HG03442 (cell line): ENCODE data around the gene KIAA0586.
"Not testable (repeated sequence)": the region's sequence is repeated elsewhere in the genome, so short reads cannot be mapped to it uniquely, and the experiment has no call there.

Source experiments
- ATAC-seq: cut with Tn5 transposase; IDR thresholded peaks from one replicate; pipeline ENCODE4 v1.9.1; 2021; ENCODE audit warnings: mild to moderate bottlenecking, moderate library complexity; ENCODE audit not compliant: unreplicated experiment

The KIAA0586 gene

GRCh38 chr14:58463147-58463546 lies 35.6 kb downstream of the KIAA0586 start:
- ATAC-seq = no peak

DNA sequence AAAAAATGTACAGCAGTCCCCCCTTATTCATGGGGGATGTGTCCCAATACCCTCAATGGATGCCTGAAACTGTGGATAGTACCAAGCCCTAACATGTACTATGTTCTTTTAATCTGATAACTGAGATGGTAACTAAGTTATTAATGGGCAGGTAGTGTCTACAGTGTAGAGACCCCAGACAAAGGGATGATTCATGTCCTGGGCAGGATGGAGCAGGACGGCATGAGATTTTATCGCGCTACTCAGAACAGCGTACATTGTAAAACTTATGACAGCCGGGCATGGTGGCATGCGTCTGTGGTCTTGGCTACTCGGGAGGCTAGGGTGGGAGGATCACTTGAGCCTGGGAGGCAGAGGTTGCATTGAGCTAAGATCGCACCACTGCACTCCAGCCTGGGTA lies 37.1 kb downstream of the KIAA0586 start:
- no peak for ATAC-seq

DNA sequence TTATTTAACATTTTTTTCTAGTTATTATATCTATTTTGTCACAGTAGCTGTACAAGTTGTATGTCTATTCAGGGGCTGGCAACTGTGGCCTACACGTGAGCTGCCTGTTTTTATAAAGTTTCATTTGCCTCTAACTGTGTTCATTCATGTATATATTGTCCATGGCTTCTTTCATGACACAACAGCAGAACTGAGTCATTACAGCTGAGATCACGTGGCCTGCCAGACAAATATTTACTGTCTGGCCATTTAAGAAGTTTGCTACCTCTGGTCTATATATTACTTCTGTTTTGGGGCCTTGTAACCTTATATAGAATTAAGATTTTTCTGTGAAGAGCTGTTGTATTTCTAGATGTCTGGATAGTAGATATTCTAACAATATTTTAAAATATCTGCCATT lies 37.9 kb downstream of the KIAA0586 start:
- no peak for ATAC-seq

GRCh38 chr14:58466459-58466858 lies 38.9 kb downstream of the KIAA0586 start:
- ATAC-seq = no peak

DNA sequence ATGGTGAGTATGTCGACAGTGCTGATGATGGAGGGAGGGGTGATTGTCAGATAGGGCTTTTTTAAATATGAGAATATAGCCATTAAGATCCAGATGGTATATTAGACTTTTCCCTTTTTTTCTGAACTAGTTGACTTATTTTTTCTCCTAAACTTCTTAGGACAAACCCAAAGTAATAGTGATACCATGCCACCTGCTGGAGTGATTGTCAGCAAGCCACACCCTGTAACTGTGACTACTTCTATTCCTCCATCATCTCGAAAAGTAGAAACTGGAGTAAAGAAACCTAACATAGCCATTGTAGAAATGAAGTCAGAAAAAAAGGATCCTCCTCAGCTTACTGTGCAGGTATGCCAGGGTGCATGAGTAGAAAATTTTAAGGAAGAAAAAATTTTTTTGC lies 40.1 kb downstream of the KIAA0586 start:
- ATAC-seq = no peak

DNA sequence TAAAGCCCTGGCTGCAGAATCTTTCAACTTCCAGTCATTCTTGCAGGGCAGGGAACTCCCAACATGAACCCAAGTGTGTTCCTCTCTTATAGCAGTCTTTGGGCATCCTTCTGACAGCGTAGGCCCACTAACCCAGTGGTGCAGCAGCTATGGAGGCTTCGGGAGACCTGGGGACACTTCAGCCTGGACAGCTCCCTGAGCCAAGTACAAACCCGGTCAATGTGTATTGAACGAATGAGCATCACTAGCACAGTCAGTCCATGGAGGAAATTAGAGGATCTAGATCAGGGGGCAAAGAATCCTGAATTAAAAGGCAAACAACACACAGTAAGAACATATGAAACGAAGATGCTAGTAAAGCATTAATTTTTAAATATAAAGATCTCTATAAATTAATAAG lies 41.8 kb downstream of the KIAA0586 start:
- no peak for ATAC-seq

- no peak for ATAC-seq
These were observed 48.8 kb downstream of the KIAA0586 start for GRCh38 chr14:58476320-58476719.

- ATAC-seq = no peak
These were observed 50.1 kb downstream of the KIAA0586 start for GRCh38 chr14:58477653-58478052.

GRCh38 chr14:58478329-58478728 lies 50.8 kb downstream of the KIAA0586 start:
- not testable (repeated sequence) for ATAC-seq

GRCh38 chr14:58479975-58480374 lies 52.5 kb downstream of the KIAA0586 start:
- ATAC-seq = no peak

GRCh38 chr14:58484176-58484575 lies 56.7 kb downstream of the KIAA0586 start:
- ATAC-seq = no peak

GRCh38 chr14:58488550-58488949 lies 61.0 kb downstream of the KIAA0586 start:
- ATAC-seq = no peak

GRCh38 chr14:58491593-58491992 lies 64.1 kb downstream of the KIAA0586 start:
- no peak for ATAC-seq

DNA sequence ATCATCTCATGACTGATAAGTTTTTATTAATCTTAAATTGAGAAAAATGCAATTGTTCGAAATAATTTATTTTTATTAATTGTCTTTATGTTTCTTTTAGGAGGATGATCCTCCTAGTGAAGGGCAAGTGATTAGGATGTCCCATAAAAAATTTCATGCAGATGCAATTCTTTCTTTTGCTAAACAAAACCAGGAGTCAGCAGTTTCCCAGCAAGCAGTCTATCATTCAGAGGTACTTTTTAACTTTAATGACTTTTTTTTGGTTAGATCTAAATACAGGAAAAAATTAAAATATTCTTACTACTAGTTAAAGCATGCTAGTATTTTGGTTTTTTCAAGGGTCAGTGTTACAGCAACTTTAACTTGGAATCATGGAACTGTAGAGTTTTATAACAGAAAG lies 64.5 kb downstream of the KIAA0586 start:
- no peak for ATAC-seq

- no peak for ATAC-seq
These were observed 73.8 kb downstream of the KIAA0586 start for GRCh38 chr14:58501214-58501816.

DNA sequence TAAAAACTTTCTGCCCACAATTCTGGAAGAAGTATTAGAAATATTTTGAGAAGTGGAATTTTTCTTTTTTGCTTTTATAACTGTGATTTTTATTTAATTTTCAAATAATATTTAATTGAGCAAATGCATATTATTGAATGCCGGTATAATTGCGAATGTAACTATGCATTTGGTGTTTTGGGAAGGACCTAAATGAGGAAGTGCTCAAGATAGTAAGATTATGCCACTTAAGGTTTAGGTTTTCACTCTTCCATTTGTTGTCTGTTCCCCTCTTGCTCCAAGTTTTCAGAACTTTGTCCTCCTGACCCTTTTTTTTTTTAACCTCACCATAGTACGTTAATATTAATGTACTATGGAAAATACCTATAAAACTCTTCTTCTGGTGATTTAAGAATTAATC lies 85.8 kb downstream of the KIAA0586 start:
- ATAC-seq = no peak

- ATAC-seq = no peak
These were observed 90.1 kb downstream of the KIAA0586 start for GRCh38 chr14:58517592-58517991.

DNA sequence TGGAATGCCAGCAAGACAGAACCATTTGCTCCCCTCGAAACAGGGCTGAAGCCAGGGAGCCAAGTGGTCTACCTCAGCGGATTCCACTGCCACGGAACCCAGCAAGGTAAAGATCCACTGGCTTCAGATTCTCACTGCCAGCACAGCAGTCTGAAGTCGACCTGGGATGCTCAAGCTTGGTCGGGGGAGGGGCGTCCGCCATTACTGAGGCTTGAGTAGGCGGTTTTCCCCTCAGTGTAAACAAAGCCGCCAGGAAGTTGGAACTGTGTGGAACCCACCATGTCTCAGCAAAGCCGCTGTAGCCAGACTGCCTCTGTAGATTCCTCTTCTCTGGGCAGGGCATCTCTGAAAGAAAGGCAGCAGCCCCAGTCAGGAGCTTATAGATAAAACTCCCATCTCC lies 98.2 kb downstream of the KIAA0586 start:
- ATAC-seq = not testable (repeated sequence)

DNA sequence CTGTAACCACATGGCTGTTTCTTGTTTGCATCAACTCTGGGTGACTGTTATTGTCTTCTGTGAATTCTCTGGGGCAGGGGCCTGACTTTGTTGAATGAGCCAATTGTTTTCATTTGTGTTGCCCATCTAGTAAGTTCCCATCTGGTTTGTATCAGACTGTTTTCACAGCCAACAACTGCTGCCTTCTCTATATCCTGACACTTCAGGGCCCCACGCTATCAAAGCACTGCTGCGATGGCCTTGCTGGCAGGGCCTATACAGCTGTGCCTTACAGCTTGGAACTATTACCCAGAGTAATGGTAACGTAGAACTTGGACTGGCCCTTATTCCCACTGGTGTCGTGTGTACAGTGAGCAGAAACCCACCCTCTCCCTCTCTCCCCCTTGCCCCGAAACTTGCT lies 105.9 kb downstream of the KIAA0586 start:
- ATAC-seq = no peak

GRCh38 chr14:58535044-58535443 lies 107.5 kb downstream of the KIAA0586 start:
- ATAC-seq = no peak

DNA sequence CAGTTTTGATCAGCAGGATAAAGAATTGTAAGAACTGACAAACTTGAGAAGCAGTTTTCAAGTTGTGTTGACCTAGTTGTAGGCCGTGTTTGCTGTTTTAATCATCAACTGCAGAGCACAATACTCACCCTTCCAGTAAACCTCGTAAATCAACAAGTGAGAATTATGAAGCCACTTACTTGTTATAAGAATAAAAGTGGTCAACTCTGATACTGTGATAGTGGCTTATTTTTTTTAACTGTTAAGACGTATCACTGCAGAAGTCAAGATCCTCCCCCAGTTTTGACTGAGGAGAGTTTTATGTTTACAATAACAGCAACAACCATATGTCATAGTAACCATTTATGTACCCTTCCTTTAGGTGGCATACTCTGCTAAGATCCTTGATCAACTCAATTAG lies 109.5 kb downstream of the KIAA0586 start:
- no peak for ATAC-seq

- ATAC-seq = no peak
These were observed 113.5 kb downstream of the KIAA0586 start for GRCh38 chr14:58540749-58541632.
